ENCODE data around the gene WDFY3.

The WDFY3 gene

DNA sequence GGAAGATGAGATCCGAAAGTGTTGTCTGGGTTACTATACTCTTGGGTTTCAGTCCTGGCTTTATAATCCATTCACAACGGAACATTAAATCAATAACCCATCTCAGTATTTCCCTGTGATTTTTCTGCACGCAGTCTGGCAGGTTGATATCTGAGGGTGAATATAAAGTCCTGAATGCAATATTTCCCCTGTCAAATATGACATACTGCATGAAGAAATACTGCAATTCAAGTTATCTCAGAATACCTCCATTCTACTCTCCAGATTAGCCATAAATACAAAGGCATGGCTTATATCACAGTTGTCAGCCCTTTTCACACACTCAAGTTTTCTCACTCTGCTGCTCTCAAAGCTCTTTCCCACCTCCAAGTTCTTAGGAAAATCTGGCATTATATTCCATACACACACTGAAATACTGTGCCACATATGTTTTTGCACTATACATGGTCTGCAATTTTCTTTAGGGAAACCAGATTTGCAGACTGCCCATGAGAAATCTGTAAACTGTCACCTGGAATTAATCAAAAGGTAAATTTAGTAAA, 64.7 kb downstream of the WDFY3 start:
- no peak for DNase-seq

DNA sequence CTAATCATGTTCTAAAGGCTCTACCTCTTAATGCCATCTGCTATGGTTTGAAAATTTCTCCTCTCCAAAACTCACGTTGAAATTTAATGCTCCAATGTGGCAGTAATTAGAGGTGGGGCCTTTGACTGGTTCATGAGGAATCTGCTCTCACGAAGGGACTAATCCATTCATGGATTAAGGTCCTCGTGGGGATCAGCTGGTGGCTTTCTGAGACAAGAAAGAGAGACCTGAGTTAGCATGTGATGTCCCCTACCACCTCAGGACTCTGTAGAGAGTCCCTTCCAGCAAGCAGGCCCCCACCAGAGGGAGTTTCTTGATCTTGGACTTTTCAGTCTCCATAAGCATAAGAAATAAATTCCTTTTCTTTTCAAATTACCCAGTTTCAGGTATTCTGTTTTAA, 65.3 kb downstream of the WDFY3 start:
- no peak for DNase-seq

DNA sequence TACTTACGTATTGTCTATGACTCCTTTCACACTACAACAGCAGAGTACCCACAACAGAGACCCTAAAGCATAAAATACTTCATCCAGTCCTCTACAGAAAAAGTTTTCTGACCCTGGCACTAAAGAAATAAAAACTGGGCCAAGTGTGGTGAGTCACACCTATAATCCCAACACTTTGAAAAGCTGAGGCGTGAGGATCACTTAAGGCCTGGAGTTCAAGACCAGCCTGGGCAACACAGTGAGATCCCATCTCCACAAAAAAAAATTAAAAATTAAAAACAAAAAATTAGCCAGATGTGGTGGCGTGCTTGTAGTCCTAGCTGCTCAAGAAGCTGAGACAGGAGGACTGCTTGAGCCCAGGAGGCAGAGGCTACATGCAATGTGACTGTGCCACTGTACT, 66.9 kb downstream of the WDFY3 start:
- DNase-seq = no peak

DNA sequence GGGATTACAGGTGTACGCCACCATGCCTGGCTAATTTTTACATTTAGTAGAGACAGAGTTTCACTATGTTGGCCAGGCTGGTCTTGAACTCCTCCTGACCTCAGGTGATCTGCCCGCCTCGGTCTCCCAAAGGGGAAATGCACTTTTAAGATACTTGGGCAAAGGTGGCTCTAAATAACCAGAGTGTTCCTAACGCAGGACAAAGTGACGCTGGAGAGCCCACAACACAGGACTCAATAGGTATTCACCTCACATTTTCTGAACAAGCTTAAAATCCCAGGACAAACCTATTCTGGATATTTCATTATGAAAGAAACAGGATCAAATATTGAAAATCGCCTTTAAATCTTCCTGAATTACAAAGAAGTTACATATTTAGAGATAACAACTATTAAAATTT, 69.0 kb downstream of the WDFY3 start:
- no peak for DNase-seq

DNA sequence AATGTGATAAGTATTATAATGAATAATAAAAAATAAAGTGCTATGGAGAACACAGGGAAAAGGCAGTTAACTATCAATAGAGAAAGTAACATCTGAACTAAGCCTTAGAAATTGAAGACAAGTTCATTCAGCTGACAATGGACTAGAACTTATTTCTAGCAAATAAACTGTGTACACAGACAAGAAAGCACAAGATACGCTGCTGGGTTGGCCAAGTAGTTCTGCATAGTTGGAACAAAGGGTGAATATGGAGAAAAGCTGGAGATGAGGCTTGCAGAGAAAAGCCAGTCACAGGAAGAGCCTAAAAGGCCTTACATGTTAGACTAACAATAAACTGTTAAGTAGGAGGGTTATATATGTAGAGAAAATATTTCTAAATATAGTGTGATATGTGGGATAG, 71.2 kb downstream of the WDFY3 start:
- no peak for DNase-seq

DNA sequence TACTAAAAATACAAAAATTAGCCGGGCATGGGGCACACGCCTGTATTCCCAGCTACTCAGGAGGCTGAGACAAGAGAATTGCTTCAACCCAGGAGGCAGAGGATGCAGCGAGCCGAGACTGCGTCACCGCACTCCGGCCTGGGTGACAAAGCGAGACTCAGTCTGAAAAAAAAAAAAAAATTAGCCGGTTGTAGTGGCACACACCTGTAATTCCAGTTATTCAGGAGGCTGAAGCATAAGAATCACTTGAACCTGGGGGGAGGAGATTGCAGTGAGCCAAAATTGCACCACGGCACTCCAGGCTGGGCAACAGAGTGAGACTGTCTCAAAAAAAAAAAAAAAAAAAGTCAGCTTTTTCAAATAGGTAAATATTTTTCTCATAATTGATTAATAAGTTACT, 71.9 kb downstream of the WDFY3 start:
- no peak for DNase-seq

DNA sequence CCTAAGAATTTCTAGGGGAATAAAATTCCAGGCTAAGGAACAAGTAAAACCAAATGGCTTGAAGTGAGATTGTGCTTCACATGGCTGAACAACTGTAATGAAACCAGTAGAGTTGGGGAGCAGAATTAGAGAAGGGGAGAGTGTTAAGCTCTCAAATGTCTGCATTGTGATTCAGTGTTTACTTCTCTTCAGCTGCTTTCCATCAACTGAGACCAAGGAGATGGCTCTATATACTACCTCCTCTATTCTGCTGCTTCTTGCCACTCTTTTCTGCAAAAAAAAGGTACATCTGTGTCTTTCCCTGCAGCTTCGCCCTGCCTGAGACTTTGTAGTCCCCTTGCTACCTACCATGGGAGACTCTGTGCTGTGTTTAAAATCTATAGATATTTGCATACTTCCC, 73.5 kb downstream of the WDFY3 start:
- no peak for DNase-seq

DNA sequence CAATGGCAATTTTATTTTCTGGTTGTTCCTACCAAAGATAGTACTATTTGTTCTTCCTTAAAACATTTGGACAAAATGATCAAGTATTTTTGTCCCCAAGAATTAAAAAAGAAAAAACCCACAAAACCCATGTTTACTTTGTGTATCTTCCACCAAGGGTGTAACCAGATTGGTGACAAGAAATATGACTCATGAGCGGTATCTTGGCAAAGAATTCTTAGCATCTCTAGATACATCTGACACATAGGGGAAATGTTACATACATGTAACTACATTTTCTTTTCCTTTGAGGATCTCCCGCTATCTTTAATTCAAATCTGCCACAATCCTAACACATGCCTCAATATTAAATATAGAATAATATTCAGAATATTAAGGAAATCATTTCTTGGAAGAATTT, 78.7 kb downstream of the WDFY3 start:
- DNase-seq = no peak

DNA sequence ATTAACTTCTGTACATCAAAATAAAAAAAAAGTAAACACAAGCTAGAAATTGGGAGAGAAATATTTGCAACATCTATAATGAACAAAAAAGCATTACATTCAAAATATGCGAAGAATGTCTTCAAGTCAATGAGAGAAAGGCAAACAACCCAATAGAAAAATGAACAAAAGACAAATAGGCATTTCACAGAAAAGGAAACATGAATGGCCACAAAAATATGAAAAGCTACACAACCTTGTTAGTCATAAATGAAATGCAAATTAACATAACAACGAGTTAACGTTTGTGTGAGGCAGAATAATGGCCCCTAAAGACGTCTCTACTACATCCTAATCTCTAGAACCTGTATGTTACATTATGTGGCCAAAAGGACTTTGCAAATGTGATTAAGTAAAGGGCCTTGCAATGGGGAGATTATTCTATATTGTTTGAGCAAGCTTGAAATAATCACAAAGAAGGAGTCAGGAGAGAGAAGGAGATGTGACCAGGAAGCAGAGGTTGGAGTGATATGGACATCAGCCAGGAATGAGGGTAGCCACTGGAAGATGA, 86.8 kb downstream of the WDFY3 start:
- DNase-seq = no peak

DNA sequence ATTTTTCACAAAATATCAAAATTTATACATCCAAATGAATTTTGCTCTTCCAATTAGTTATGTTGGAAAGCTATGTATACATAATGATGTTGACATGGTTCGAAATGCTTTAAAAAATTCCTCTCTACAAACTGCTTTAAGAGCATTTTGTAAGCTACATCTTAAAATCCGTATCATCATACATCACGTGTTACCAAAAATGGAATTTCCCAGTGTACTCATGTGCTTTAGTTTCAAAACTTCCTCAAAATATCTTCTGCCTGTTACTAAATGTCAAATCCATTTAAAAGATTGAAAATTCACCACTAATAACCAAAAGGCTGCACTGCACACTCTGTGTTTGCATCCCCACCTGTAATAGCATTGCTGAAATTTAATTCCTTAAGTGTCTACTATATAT, 87.9 kb downstream of the WDFY3 start:
- DNase-seq = no peak

DNA sequence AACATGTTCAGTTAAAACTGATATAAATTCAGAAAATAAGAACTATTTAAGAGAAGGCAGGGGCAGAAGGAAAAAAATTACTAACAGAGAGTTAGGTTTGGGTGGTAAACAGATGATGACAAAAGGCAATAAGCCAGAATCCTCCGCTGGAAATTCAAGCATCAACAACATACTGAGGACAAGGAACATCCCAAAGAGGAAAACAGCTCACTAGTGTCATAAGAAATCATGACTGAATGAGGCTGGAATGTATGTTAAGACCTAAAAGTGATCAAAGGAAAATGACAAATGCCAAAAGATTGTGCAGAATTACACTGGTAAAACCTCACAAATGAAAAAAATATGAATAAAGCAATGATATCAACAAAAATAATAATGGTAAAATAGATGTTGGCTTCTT, 88.4 kb downstream of the WDFY3 start:
- no peak for DNase-seq

DNA sequence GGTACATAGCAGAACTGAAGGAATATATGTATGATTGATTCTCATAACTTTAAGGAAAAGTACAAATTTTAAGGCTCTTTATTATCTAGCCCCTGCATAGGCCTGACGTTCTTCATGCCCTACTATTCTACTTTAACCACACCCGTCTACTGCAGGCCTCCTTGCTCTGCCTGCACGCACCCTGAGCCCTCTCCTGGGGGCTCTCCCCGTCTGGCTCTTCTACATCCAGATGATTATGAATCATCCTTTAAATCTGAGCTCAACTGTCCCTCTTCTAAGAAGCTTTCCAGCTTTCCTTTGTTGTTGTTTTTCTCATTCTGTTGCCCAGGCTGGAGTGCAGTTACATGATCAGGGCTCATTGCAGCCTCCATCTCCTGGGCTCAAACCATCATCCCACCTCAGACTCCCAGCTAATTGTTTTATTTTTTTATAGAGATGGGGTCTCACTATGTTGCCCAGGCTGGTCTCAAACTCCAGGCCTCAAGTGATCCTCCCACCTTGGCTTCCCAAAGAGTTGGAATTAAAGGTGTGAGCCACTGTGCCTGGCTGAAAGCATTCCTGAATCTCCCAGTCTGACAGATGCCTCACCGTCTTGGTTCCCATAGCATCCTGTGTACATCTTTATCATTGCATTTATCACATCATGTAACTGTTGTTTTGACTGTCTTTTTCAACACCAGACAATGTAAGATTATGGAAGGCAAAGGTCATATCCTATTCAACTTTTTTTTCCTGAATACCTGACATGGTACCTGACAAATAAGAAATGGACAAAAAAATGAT, 89.2 kb downstream of the WDFY3 start:
- no peak for DNase-seq

DNA sequence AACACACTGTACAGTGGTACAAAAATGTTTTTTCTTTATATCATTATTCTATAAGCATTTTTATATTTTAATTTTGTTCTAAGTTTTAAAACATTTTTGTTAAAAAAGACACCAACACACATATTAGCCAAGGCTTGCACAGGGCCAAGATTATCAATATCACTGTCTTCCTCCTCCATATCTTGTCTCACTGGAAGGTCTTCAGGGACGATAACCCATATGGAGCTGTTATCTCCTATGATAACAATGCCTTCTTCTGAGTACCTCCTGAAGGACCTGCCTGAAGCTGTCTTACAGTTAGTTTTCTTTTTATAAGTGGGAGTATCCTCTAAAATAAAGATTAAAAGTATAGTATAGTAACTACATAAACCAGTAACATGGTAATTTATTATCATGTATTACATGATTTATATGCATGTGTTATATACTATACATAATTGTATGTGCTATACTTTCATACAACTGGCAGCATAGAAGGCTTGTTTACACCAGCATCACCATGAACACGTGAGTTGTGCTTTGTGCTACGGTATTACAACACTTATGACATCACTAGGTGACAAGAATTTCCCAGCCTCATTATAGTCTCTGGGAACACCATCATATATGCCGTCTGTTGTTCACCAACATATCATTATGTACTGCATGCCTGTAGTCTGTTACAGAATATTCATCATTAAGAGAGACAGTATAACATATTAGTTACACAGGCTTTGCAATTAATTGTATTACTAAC, 90.7 kb downstream of the WDFY3 start:
- no peak for DNase-seq

DNA sequence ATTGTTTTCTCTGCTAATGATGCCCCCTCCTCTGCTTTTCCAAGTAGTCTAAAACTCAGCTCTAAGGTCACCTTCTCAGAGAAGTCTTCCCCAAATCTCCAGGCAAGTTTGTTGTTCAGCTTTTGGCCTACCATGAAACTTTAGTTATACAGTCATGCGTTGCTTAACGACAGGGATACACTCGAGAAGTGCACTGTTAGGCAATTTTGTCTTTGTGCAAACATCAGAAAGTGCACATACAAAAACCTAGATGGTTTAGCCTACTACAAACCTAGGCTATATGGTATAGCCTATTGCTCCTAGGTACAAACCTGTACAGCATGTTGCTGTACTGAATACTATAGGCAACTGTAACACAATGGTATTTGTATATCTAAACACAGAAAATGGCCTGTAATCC, 91.9 kb downstream of the WDFY3 start:
- no peak for DNase-seq

DNA sequence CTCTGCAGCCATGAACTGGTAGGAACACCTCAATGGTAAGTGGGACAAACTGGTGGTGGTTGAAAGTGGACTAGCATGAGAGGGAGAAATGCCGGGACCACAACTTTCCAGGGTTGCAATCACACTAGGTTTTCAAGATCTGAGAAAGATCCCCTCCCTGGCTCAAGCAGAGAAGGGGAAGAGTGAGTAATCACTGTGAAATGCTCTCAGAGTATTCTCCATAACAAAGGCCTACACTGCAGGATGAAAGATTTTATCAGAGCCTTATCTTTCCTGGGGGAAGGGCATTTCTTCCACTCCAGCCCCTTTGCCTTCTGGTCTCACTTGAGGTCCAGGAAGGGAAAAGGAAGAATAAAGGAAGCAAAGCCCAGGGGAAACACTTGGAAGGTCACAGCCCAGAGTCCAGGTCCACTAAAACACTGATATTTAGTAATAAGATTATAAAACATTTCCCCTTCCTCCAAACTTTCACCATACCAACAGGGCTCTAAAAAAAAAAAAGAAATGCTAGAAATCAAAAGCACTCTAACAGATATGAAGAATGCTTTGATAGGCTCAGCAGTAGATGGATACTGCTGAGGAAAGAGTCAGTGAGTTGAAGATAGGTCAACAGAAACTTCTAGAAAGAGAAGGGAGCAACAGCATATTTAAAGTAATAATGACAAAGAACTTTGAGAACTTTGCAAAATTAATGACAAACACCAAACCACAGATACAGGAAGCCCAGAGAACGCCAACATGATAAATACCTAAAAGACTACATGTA, 95.9 kb downstream of the WDFY3 start:
- DNase-seq = no peak

DNA sequence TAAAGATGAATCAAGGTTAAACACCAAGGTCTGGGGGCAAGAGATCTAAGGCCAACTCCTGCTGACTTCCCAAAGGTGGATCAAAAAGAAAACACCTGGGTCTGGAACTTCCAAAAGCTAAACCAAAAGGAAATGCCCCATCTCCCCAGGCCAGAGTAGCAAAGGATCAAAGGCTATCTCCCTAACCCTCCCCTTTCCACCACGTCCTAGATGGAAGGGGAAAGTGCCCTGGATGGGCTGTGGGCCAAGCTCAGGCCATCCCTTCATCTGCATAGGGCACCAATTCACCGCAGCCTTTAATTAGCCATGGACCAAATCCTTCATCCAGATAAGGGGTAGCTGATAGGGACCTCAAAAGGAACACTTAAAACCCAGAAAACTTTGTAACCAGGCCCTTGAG, 100.2 kb downstream of the WDFY3 start:
- no peak for DNase-seq

DNA sequence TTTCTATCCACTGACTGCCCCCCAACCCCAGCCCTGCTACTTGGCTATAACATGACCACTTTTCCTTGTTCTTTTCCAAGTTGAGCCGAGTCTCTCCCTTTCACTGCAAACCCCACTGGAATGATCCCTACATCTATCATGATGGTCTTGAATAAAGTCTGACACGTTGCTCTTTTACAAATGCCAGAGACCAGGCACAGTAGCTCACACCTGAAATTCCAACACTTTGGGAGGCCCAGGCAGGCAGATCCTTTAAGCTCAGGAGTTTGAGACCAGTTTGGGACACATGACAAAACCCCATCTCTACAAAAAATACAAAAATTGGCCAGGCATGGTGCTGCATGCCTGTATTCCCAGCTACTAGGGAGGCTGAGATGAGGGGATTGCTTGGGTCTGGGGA, 100.9 kb downstream of the WDFY3 start:
- no peak for DNase-seq

DNA sequence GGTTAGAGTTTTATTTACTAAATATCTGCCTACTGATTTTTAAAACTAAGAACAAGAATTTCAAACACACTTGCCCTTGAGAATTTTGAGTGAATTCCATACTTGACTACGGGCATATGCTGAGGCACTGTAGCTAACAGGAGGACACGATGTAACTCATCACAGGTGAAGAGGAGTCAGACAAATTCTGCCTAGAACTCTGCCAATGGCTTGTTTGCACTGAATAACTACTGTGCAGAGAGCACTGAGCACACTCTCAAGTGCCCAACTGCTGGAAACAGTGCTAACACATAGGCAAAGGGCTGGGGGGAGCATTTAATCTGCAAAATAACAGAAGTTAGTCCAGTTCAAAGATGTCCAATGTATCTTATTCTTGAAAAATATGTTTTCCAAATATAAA, 104.4 kb downstream of the WDFY3 start:
- DNase-seq = no peak

DNA sequence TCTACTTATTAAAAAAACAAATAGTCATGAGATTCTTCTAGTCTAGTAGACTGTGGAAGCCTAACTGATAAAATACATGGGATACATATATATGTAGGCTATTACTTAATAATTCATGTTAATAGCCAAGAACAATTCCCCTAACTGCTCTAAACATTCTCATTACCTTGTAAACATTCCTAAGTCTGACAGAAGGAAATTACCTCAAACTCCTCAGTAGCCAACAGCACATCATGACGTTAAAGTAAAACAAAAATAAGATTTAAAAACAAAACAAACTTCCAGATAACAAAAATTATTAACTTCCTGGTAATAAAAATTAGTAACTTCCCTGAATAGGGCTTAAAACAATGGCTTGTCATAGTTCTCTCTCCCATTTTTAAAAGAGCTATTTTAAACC, 109.2 kb downstream of the WDFY3 start:
- no peak for DNase-seq

DNA sequence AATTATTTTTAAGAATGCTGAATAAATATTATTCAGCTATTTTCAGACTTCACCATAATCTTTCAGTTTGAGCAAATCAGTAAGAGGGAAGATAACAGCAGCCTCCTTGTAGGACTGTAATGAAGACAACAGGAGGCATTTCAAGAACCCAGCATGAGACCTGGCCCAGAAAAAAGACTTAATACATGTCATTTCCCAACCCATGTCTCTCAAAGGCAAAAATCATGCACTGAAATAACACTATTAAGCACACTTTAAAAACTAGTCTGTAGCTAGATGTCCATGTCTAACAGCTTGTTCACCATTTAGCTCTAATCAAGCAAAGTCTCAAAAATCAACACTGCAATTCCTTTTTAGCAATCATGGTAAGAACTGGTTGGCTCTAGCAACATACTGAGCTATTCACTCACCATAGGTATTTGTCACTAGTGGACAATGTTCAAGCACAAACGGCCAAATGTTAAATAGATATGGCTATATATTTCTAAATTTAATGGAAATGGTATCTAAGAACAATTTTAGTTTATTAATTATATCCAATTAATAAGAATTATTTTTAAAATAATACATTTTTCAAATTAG, 109.9 kb downstream of the WDFY3 start:
- no peak for DNase-seq

DNA sequence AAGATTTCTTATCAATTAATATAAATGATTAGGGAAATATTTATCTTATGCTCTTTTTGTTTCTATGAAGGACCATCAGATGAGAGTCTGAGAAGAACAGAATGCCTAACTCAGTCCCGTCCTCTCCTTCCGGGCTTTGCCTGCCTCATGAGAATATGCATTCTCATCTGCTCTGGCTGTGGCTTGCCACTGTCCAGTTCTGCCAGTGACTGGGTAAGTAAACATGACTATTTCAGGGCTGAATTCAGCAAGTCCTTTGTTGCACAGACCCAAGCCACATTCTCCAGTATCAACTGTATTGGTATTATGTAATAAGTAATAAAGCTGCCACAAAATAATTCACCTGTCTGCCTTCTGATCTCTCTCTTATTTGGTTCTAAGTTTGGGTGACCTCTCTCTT, 110.7 kb downstream of the WDFY3 start:
- DNase-seq = no peak

DNA sequence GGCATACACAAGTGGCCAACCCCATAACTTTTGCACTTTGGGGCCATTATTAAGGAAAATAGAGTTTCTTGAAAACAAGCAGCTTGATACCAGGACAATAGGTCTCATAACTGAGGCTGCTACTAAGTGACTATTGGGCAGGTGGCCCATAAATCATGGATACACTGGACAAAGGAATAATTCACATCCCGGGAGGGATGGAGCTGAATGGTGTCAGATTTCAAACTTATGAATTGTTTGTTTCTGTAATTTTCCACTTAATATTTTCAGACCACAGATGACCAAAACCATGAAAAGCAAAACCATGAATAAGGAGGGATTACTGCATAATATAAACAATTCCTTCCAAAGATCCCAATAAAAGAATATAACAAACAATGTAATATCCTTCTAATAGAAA, 114.4 kb downstream of the WDFY3 start:
- DNase-seq = no peak

DNA sequence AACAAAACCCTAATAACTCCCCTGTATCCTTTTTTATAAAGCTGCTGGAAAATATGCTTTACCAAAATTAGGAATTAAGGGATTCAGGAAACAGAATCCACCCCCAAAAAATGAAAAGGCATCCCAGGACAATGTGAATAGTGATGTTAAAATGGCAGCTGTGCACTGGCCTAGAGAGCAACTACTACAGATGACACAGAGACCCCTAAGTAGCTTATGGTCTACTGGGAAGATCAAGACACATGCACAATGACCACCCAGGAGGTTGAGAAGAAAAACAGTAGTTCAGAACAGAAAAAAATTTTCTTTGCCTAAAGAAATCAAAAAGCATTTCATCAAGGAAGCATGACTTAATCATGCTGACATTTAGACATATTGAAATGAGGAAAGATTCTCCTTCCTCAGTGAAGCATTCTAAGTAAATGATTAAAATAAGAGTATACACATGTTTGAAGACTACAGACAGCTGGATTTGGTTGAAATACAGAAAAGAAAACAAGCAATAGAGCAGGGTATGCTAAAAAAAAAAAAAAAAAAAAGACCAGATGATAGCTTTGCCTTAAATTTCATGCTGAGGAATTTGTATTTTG, 117.3 kb downstream of the WDFY3 start:
- DNase-seq = no peak

All from stimulated activated CD4-positive, alpha-beta T cell treated with anti-CD3 and anti-CD28 coated beads, Interleukin-2, amount 100 ng/mL, for 48 hours (primary cell).